IPS DF 4.7 (cell line): ENCODE data around the gene EDC3.
"Not testable (repeated sequence)": the region's sequence is repeated elsewhere in the genome, so short reads cannot be mapped to it uniquely, and the experiment has no call there.

Source experiments
- DNase-seq: peaks from one replicate; pipeline ENCODE4 v3.0.0-alpha.2; 2013; ENCODE audit warnings: low spot score; ENCODE audit errors: extremely low read depth

The EDC3 gene

DNA sequence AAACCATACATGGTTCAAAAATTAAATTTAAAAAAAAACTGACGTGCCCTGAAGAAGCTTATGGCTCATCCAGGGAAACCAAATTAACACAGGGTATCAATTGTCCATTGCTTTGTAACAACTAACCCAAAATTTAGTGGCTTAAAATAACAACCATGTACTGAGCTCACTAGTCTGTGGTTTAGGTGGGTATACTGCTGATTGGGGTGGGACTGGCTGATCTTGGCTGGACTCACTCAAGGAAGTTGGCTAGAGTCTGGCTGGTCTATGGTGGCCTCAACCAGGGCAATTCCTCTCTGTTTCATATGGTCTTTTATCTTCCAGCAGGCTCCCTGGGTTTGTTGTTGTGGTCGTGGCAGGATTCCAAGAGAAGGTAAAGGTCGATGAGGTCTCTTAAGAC is 14.1 kb upstream of the EDC3 start:
- DNase-seq: no peak

DNA sequence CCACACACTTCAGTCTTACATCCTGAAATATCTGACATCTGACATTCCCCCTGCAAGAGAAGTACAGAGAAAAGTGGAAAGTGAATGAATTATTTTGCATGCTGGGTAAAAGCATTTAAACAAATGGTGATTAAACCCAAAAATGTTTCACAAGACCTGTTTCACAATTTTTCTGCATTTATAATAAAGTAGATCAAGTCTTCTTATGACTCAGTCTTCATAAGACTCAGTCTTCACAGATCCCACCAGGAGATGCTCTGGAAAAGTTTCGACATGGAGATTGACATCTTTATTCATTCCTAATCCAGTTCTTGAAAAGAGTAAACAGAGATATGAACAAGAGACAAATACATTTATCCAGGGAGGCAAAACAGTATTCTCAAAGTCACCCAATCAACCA is 13.2 kb upstream of the EDC3 start:
- DNase-seq: no peak

DNA sequence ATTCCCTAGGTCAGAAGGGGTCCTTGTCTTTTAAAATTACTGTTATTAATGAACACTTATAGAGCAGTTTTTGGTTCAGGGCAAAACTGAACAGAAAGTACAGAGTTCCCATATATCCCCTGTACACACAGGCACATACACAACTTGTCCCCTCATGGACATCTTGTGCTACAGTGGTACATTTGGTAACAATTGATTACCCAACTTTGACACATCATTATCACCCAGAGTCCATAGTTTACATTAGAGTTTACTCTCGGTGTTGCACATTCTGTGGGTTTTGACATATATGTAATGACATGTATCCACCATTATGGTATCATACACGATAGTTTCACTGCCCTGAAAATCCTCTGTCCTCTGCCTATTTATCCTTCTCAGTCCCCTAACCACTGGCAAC is 984 bp upstream of the EDC3 start:
- DNase-seq: no peak

DNA sequence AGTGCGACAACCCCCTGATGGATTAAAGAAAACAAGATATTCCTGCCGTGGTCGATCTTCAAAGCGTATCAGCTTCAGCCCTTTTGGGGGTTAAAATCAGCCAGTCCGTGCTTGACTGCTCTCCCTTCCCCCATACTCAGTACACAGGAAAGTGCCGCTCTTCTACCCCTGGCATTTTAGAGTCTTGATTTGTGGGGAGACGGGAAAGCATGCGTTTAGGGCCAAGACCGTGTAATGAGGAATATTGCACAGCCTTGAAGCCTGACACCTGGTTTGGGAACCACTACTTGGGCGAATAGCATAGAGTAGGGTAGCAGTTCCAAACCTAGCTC is 540 bp upstream of the EDC3 start:
- no peak for DNase-seq

DNA sequence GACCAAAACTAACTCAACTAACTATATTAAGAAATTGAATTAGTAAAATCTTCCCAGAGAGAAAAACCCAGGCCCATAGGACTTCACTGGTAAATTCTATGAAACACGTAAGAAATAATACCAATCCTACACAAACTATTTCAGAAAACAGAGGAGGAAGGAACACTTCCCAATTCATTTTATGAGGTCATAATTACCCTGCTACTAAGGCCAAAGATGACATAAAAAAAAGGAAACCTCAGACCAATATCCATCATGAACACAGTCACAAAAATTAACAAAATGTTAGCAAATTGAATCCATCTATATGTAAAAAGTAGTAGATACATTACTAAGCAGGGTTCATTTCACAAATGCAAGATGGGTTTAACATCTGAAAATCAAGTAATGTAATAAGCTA is 3.5 kb downstream of the EDC3 start:
- DNase-seq: no peak

DNA sequence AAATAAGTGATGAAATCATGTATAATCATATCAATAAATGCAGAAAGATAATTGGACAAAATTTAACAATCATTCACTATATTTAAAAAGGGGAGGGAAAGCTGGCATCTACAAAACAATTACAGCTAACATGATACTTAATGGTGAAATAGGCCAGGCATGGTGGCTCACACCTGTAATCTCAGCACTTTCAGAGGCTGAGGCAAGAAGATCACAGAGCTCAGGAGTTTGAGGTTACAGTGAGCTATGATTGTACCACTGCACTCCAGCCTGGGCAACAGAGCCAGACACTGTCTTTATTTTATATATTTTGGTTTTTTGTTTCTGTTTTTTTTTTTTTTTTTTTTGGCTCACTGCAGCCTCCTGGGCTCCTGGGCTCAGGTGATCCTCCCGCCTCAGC is 12.1 kb downstream of the EDC3 start:
- DNase-seq: no peak

DNA sequence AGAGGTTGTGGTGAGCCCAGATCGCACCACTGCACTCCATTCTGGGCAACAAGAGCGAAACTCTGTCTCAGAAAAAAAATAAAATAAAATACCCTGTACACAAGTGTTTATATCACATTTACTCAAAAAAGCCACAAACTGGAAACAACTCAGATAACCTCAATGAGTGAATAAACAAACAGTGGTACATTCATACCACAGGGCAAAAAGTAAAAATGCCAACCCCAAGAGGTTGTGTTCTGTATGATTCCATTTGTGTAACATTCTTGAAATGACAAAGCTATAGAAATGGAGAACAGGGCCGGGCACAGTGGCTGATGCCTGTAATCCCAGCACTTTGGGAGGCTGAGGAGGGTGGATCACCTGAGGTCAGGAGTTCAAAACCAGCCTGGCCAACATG is 12.9 kb downstream of the EDC3 start:
- DNase-seq: no peak

DNA sequence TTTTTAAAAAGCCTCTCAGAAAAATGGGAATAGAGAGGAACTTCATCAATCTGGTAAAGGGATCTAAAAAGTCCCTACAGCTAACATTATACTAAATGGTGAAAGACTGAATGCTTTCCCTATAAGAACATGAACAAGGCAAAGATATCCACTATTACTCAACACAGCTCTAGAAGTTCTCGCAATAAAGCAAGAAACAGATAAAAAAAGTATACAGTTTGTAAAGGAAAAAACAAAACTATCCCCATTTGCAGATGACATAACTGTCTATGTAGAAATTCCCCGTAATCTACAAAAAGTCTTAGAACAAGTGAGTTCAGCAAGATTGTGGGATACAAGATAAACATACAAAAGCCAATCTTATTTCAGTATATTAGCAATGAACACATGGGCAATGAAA is 15.4 kb downstream of the EDC3 start:
- no peak for DNase-seq

DNA sequence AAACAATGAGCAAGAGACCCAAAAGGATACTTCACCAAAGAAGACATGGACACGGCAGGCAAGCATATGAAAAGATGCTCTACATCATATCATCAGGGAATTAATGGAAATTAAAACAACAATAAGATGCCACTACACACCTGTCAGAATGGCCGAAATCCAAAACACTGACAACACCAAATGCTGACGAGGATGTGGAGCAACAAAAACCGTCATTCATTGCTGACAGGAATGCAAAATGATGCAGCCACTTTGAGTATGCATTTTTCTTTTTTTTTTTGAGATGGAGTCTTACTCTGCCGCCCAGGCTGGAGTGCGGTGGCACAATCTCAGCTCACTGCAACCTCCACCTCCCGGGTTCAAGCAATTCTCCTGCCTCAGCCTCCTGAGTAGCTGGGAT is 19.0 kb downstream of the EDC3 start:
- no peak for DNase-seq

DNA sequence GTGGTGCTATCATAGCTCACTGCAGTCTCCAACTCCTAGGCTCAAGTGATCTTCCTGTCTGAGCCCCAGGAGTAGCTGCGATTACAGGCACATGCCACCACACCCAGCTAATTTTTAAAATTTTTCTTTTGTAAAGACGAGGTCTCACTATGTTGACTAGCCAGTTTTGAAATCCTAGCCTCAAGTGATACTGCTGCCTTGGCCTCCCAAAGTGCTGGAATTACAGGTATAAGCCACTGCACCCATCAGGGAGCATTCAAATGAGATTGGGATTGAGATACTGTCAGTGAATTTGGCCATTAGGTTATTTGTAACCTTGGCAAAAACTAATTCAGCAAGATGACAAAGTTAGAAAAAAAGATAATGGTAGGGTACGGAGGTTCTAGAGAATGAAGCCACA is 21.7 kb downstream of the EDC3 start:
- no peak for DNase-seq

DNA sequence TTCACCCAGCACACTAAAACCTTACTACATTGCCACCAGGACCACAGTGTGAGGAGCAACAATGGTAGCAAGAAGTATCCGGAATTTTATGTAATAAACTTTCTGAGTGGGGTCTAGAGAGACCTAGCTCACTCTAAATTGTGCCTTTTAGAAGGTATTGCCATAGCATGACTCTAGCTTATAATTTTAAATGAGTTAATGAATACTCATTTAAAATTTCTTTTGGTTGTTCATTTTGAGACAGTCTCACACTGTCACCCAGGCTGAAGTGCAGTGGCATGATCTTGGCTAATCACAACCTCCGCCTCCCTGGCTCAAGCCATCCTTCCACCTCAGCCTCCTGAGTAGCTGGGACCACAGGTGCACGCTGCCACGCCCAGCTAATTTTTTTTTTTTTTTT is 26.2 kb downstream of the EDC3 start:
- DNase-seq: no peak

DNA sequence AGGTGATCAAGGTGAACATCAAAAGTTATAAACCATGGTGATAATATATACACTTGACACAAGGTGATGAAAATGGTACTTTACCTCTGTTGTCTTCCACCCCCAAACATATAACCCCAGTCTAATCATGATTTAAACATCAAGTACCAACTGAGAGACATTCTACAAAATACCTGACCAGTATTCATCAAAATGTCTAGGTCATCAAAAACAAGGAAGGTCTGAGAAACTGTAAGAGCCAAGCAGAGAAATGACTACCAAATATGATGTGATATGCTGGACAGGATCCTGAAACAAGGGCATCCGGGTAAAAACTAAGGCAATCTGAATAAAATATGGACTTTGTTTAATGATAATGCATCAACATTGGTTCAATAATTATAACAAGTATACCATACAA is 27.8 kb downstream of the EDC3 start:
- DNase-seq: no peak

DNA sequence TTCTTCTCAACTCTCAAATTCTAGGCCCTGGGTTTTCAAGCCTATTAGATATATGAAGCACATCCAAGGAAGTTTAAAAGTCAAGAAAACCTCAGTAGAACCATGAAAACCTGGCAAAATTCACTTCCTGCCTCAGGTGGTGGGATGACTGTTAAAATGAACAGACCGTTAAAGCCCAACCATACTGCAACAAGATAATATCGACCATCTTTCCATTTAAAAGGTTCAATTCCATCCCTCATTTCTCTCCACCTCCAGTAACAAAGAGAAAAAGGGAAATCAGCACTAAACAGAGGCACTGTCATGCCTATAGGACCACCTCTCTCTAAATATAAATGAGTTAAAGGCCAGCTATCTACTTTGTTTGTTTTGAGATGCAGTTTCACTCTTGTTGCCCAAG is 31.2 kb downstream of the EDC3 start:
- no peak for DNase-seq

DNA sequence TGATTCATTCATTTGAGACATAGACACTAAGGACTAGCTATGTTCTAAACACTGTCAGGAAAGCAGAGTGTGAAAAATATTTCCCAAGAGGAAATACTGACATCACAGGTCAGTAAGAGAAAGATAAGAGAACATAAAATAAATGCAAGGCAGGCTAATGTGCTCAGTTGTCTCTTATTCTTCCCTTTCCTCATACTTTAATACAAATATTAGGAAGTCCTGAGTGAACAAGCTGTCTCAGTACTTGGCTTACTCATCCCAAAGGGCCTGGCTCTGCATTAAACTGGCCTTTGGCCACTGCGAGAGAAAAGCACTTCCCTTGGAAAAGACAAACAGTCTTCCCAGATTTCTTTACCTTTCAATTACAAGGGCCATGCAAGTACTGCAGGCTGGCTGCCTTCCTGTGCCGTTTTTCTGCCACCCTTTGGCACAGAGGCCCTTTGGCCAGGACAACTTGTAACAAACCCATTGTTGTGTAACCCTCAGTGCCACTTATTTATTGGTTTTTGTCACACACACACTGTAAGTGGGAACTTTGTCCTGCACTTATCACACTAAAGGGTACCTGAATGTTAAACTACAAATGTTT is 31.7 kb downstream of the EDC3 start:
- DNase-seq: no peak

DNA sequence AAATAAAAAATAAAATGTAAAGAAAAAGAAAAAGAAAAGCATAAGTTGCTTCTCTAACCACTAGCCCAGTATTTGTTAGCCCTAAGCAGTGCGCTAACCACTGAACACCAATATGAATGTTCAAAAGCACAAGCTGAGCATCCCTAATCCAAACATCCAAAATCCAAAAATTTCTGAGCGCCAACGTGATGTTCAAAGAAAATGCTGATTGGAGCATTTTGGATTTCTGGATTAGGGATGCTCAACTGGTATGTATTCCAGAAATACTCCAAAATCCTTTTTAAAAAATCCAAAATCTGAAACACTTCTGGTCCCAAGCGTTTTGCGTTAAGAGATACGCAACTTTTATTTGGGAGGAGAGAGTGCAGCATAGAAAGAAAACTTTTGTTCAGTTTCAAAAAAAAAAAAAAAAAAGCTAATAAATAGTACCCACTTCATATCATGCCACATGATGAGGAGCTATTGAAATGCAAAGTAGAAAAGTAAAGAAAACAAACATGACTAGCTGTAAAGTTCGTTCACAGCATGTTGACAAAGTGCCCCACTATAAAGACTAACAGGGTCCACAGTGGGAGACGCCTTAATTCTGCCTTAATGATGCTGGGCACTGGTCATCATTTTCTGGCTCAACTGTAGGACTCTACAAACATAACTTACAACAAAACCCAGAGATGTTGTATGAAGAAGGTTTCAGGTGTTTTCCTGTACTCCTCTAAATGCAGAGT is 32.4 kb downstream of the EDC3 start:
- DNase-seq: no peak

DNA sequence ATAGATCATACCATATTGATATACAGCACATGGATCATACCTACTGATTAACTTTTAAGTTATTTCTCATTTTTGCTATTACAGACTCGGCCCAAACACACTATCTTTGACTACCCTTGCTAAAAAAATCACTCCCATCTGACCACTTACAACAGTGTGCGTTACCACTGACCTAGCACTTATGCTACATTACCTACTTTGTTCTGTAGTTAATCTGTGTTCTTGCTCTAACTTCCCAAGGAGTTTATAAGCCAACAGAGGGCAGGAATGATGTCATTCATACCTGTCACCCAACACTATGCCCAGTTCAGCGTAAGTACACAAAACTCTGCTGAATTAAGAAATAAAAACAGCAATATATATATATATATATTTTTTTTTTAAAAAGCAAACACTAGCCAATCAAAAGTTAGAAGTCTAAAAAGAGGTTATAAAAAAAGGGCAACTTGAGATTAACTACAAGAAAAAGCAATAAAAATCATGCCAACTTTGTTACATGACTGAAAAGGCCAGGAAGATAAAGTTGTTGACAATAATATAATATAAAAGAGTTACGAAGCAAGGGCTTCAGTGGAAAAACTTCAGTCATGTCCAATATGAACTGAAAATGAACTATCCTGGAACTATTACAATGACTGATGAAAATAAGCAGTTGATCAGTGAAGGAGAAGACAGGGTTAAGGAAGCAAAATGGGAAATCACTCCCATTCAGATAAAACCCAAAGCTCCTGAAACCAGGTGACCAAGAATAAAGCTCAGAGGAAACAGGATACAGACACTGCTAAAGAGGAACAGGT is 33.6 kb downstream of the EDC3 start:
- DNase-seq: no peak

DNA sequence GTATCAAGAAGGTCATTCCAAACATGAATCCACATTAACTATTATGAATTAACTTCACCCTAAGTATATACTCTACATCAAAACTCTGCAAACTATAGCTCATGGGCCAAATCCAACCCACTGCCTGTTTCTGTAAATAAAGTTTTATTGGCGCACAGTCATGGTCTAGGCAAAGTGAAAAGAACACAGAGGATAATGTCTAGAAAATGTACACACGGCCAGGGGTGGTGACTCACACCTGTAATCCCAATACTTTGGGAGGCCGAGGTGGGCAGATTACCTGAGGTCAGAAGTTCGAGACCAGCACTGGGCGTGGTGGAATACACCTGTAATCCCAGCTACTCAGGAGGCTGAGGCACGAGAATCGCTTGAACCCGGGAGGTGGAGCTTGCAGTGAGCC is 34.5 kb downstream of the EDC3 start:
- not testable (repeated sequence) for DNase-seq

DNA sequence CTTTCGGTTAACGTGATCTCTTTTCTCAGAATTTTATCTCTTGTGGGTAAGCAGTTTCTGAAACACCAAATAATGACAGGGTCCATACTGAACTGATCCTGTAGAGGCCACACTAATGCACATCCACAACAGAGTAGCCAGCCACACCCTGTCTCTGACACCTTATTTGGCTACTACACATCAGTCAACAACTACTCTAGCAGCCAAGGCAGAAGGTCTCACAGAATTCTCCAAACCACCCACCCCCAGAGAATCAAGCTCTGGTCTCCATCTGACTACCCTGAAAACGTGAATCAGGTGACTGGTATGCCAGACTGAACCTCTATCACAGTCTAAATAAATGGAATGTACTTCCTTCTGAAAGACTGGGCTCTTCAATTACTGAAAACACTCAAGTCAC is 38.0 kb downstream of the EDC3 start:
- no peak for DNase-seq

DNA sequence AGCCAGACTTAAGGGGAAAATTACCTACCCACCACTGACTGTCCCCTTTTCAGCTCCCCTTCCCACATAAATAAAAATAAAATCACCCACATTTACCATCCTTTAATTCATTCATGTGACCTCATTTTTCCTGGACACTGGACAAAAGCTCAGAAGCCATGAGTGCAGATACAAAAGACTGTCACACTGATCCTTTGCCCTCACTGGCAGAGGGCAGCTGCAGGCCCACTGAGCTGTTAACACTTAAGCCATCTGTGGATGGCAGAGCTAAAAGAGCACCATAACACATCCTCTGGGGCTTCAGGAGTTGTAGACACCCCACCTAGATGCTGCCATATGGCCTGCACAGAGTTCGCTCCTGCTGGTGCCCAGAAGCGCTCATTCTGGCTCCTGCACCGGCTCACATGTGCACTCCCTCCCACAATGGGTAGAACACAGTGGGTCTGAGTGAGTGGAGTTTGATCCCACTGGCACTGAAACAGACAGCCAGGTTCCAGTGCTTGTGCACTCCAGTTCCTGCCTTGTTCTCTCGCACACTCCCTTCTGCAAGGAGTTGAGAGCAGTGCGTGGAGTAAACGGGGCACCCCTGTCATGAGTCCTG is 38.8 kb downstream of the EDC3 start:
- no peak for DNase-seq

DNA sequence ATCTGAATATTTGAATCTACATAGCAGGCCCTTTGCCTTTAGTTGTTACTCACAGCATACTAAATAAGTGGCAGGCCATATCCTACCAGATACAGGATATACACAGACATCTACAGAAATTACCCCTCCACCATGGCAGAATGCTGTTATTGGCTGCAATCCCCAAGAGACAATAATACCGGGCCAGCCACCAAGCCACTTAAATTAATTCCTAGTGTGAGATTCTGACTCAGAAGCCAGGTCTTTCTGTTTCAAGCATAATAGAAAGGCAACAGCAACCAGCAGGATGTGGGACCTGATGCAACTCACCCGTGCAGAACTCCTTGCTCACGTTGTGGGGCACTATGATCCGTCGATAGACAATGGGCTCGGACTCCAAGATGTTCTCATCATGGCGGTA is 40.4 kb downstream of the EDC3 start:
- no peak for DNase-seq

DNA sequence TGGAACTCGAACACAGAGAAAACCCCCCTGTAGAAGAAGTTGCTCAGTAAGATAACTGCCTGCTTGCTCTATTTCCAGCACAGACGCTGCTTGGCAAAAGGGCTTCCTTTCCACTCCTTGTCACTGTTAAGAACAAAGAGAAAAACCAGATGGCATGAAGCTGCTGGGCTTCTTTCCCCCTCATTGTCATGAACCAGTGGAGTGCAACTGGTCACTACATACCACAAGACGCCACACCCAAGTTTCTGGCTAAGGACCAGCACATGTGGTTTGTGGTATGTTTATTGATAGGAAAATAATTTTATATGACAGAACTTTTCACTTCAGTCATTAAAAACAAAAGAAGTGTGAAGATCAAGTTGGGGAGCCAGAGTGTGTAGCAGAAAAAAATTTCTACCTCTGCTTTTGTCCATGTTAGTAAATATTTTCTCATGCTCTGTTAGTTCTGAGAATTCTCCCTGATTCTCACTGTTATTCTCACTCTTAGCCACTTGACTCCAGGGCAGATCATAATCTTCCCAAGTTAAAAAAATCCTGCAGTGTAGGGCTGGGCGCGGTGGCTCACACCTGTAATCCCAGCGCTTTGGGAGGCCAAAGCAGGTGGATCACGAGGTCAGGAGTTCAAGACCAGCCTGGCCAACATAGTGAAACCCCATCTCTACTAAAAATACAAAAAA is 42.3 kb downstream of the EDC3 start:
- DNase-seq: no peak

DNA sequence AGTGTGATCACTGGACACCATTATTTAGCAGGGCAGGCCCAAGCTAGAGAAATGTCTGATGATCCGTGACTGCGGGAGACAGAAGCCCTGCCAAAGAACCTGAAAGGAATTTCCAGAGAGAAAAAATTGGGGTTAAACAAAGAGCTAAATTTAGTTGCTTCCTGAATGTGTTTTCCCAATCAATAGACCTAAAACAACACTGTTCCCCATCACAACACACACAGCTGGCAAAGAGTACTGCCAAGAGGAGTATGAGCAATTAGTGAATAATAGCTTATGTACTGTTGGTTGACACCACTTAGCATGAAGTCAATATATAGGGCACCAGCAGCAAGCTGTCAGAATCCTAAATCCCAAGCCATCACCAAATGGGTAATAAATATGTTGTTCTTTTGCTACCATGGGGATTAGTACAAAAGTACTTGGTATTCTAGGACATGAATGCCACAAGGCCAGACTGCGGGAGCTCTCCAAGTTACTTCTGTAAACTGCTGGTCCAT is 44.5 kb downstream of the EDC3 start:
- no peak for DNase-seq
